Tibial nerve (tissue), 4 donors: ENCODE results near the gene CDC42SE2. TPM values are rescaled to one million over a fixed set of nuclear protein-coding genes. Genes with fewer than 3 reads are reported as not detected.

Source experiments
- DNase-seq, 2 donors: peaks; one replicate each; pipeline ENCODE4 v3.0.0-alpha.2; 2019; ENCODE audit warnings: low spot score in 2 of 2
- H3K27ac ChIP-seq, 4 donors: fragments of 200-600 bp; sonication (generic) in 3 of 4; one replicate each; pipeline ENCODE4 v1.5.1; 2017 to 2019; ENCODE audit warnings: mild to moderate bottlenecking in 1 of 4
- H3K27me3 ChIP-seq, 2 donors: fragments of 200-600 bp; sonication (generic) in 1 of 2; one replicate each; pipeline versions ENCODE4 v1.5.1 to v1.6.0; 2017 to 2019
- H3K36me3 ChIP-seq, 3 donors: fragments of 200-600 bp; sonication (generic); one replicate each; pipeline ENCODE4 v1.5.1; 2018 to 2019
- H3K4me1 ChIP-seq, 4 donors: fragments of 200-600 bp; sonication (generic) in 3 of 4; one replicate each; pipeline ENCODE4 v1.5.1; 2017 to 2019
- H3K4me3 ChIP-seq, 4 donors: fragments of 200-600 bp; sonication (generic) in 3 of 4; one replicate each; pipeline ENCODE4 v1.5.1; 2017 to 2019; ENCODE audit warnings: mild to moderate bottlenecking in 1 of 4, moderate library complexity in 1 of 4
- H3K9me3 ChIP-seq, 4 donors: fragments of 200-600 bp; sonication (generic) in 3 of 4; one replicate each; pipeline ENCODE4 v1.5.1; 2017 to 2019
- EP300 ChIP-seq, 2 donors: sonication (generic); formaldehyde crosslinking; IDR thresholded peaks; one replicate each; pipeline ENCODE4 v1.6.1; 2017; ENCODE audit warnings: antibody characterized with exemption in 2 of 2, mild to moderate bottlenecking in 1 of 2
- POLR2A ChIP-seq, 2 donors: fragments of 450-650 bp; IDR thresholded peaks; one replicate each; pipeline ENCODE4 v1.6.1; 2017; ENCODE audit warnings: antibody characterized with exemption in 2 of 2, mild to moderate bottlenecking in 2 of 2, moderate library complexity in 2 of 2
- WGBS, 2 donors: methylation state at CpG; one replicate each; pipeline ENCODE4 v1.1.5; 2018; 5-methylcytosine and 5-hydroxymethylcytosine counted together
- total RNA-seq, 4 donors: library from RNA; depleted of rRNA; stranded (reverse); fragments of >200 nt; gene quantifications; one replicate each; pipeline ENCODE4 v1.1.0, GENCODE V29; 2016
- TF ChIP-seq, protein P1 (sequence below), 5 experiments: fragments of 200-600 bp in 3 of 5; fragments of 450-650 bp in 2 of 5; sonication (generic) in 3 of 5; IDR thresholded peaks; one replicate each; pipeline ENCODE4 v1.5.1; 2016 to 2019; ENCODE audit warnings: antibody characterized with exemption in 5 of 5, mild to moderate bottlenecking in 3 of 5, moderate library complexity in 2 of 5

CDC42SE2 gene
- total RNA-seq, 4 donors from 2014 or later, result 23.1 to 31.8 (median 28.0) TPM

DNA sequence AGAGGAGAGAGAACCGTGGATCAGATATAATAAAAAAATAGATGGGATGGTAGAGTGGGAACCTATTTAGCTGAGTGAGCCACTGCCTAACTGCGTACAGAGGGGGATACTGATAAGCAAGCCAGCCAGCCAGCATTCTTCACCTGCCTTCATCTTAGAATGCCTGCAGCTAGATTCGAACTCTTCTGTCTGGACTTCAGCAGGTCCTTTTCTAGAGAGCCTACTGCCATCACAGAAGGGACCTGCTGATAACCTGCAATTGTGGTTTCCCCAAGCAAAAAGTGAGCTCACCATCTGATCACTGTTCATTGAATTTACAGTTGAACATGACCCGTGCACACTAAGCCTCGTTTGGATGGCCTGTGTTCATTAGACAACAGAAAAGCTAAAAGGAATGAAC is 109.4 kb downstream of the CDC42SE2 start:
- WGBS, 2 donors, result 78 to 90% methylated on average over 5 of the region's 5 CpGs
- H3K4me1 ChIP-seq, result peaks cover 0 to 30% (median 7%) of the 10 kb centered on the region in 4 donors
- H3K4me3 ChIP-seq, result no peak overlapping the region
- H3K27me3 ChIP-seq, result no peaks in the 10 kb centered on the region
- no peak overlapping the region for H3K27ac ChIP-seq
- no peaks in the 10 kb centered on the region for H3K9me3 ChIP-seq
- TF ChIP-seq, protein P1, sequence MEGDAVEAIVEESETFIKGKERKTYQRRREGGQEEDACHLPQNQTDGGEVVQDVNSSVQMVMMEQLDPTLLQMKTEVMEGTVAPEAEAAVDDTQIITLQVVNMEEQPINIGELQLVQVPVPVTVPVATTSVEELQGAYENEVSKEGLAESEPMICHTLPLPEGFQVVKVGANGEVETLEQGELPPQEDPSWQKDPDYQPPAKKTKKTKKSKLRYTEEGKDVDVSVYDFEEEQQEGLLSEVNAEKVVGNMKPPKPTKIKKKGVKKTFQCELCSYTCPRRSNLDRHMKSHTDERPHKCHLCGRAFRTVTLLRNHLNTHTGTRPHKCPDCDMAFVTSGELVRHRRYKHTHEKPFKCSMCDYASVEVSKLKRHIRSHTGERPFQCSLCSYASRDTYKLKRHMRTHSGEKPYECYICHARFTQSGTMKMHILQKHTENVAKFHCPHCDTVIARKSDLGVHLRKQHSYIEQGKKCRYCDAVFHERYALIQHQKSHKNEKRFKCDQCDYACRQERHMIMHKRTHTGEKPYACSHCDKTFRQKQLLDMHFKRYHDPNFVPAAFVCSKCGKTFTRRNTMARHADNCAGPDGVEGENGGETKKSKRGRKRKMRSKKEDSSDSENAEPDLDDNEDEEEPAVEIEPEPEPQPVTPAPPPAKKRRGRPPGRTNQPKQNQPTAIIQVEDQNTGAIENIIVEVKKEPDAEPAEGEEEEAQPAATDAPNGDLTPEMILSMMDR (IDR thresholded peaks at IDR 0.05), result no peak
- TF ChIP-seq EP300 (IDR thresholded peaks at IDR 0.05), result no peak
- TF ChIP-seq POLR2A (IDR thresholded peaks at IDR 0.05), result no peak
- no peak for DNase-seq
- no peaks in the 10 kb centered on the region for H3K36me3 ChIP-seq

DNA sequence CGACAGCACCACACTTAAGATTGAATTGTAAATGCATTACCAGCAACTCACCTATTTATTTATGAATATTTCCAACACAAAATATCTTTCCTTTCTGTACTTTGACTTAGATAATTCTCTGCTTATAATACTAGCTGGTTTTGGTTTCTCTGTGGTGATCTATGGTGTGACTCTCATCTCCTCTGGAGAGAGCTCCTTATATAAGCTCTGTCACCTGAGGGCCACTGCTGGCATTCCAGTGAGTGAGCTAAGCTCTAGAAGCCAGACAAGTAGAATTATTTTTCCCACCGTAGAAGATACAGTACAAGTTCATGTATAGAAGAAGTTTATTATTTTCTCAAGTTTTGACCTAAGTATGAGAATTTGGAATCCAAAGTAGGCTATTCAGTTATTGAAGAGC is 111.5 kb downstream of the CDC42SE2 start:
- H3K4me1 ChIP-seq, result peaks cover 0 to 48% (median 17%) of the 10 kb centered on the region in 4 donors
- 72 to 79% methylated on average over 2 of the region's 2 CpGs for WGBS, 2 donors
- TF ChIP-seq, protein P1 (IDR thresholded peaks at IDR 0.05), result no peak
- TF ChIP-seq EP300 (IDR thresholded peaks at IDR 0.05) (no peak), POLR2A (IDR thresholded peaks at IDR 0.05) (no peak)
- peak overlapping the region in 1 of 4 donors; percentile 54 for H3K27ac ChIP-seq
- no peaks in the 10 kb centered on the region for H3K36me3 ChIP-seq
- H3K9me3 ChIP-seq, result no peaks in the 10 kb centered on the region
- H3K27me3 ChIP-seq, result no peaks in the 10 kb centered on the region
- DNase-seq, result no peak
- no peak overlapping the region for H3K4me3 ChIP-seq

DNA sequence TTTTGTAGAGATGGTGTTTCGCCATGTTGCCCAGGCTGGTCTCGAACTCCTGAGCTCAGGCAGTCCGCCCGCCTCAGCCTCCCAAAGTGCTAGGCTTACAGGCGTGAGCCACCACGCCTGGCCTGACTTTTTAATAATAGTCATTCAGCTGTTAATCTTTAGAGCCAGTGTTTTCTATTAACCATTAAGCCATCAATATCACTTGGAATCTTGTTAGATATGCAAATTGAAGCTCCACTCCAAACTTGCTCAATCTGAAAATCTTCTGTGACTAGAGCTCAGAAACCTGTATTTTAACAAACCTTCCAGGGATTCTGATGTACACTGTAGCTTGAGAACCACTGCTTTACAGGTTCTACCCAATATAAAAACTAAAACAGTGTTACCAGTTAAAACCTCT is 113.5 kb downstream of the CDC42SE2 start:
- 92 to 95% methylated on average over 6 of the region's 6 CpGs for WGBS, 2 donors
- no peak for DNase-seq
- Histone ChIP-seq H3K36me3 (no peaks in the 10 kb centered on the region), H3K27ac (peak overlapping the region in 1 of 4 donors; percentile 58), H3K4me3 (no peak overlapping the region), H3K4me1 (peaks cover 0 to 67% (median 27%) of the 10 kb centered on the region in 4 donors), H3K27me3 (no peaks in the 10 kb centered on the region), H3K9me3 (no peaks in the 10 kb centered on the region)
- TF ChIP-seq POLR2A (IDR thresholded peaks at IDR 0.05) (no peak), EP300 (IDR thresholded peaks at IDR 0.05) (no peak)
- TF ChIP-seq, protein P1 (IDR thresholded peaks at IDR 0.05), result no peak

DNA sequence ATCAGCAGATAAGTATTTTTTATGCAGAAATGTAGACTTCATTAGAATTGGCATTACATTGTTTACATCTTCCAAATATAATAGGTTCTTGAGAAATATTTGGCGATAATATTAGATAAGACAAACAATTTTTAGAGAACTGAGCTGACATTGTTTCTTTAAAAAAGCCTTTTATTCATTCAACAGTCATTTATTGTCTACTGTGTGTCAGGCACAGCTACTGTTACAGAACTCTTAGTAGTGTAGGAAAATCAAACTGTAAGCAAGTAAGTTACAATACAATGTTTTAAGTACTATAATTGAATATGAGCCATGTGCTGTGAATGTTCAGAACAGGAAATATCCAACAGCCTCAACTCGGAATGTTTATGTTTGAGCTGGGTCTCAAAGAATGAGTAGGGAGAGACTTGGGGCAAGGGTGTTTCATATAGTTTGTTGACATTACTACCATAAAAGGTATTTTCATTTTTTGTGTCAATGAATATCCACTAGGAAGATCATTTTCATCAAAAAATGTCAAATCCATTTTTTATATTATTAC is 114.0 kb downstream of the CDC42SE2 start:
- Histone ChIP-seq H3K9me3 (no peaks in the 10 kb centered on the region), H3K27me3 (no peaks in the 10 kb centered on the region), H3K36me3 (no peaks in the 10 kb centered on the region), H3K27ac (peak overlapping the region in 2 of 4 donors; percentile 20 to 58), H3K4me1 (peaks cover 0 to 70% (median 29%) of the 10 kb centered on the region in 4 donors), H3K4me3 (no peak overlapping the region)
- 31 to 33% methylated on average over 2 of the region's 2 CpGs for whole genome bisulfite sequencing, 2 donors
- no peak for DNase-seq
- TF ChIP-seq, protein P1 (IDR thresholded peaks at IDR 0.05), result no peak
- TF ChIP-seq EP300 (IDR thresholded peaks at IDR 0.05) (no peak), POLR2A (IDR thresholded peaks at IDR 0.05) (no peak)

DNA sequence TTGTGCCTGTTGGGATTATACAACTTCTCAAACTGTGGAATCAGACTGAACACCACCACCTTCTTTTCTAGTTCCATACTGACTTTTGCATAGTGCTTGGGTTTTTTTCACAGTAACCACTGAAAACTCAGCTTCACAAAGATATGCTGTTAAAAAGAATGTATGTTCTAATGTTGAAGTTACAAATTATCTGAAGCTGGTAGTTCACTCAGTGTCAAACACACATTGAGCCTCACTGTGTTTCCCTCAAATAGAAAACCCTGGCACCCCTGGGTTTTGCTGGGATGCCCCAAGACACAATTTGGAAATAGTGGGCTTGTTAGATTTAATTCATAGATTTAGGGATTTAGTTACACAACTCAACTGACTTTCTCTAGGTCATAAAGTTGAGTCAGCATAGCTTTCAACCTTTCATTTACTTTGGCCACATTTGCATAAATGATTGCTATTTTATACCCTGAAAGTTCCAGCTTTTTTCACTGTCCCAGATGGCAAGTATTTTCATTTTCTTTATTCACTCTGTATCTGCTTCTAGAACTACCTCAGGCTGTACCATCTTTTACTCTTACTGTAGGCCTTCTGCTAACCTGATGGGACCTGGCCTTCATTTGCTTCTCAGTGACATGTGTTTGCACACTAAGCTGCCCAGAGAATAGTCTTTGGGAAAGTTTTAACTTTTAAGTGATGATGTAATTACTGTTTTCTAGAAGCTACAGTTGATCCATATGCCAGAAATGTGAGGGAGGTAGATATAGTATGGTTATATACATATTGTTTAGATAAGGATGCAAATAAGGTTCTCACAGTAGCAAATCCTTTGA is 115.1 kb downstream of the CDC42SE2 start:
- H3K27me3 ChIP-seq, result no peaks in the 10 kb centered on the region
- H3K27ac ChIP-seq, result peak overlapping the region in 3 of 4 donors; percentile 20 to 70 (median 58)
- no peak for DNase-seq
- H3K9me3 ChIP-seq, result no peaks in the 10 kb centered on the region
- H3K4me1 ChIP-seq, result peaks cover 0 to 64% (median 31%) of the 10 kb centered on the region in 4 donors
- no peak overlapping the region for H3K4me3 ChIP-seq
- TF ChIP-seq EP300 (IDR thresholded peaks at IDR 0.05) (no peak), POLR2A (IDR thresholded peaks at IDR 0.05) (no peak)
- TF ChIP-seq, protein P1 (IDR thresholded peaks at IDR 0.05), result no peak
- no peaks in the 10 kb centered on the region for H3K36me3 ChIP-seq
